ENCODE measurements around the gene PPP1R3D. TPM values are rescaled to one million over a fixed set of nuclear protein-coding genes. Genes with fewer than 3 reads are reported as not detected.

PPP1R3D gene
- total RNA-seq, 1 experiment from 2014 or later: 3.1 TPM

DNA sequence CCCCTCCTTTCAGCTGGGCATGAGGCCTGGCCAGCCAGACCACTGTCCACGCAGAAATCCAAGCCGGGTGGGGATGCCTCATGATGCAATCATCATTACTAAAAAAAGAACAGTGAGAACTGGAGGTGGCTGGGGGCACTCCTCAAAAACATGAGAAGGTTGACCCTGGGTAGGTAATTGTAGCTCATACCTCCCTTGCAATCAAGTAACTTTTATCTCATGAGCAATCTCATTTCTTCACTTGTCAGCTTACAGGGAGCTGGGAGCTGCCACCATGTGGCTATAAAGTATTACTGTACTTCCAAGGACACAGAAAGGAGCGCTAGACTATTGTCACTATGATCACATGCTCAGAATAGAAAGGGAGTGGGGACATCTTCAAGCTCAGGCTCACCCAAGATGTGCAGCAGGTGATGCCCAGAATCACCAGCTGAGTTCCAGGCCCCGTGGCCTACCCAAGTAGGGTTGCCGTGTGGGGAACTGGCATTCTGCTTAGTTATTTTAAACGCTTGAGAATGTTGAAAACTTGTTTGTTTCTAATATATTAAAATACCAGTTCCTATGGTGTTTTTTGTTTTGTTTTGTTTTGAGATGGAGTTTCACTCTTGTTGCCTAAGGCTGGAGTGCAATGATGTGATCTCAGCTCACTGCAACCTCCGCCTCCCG is 15.2 kb upstream of the PPP1R3D start:
- no peak overlapping the region for H3K27ac ChIP-seq (ENCODE audit: insufficient read length, low read depth, low read length)
- no peak overlapping the region for H2BK120ac ChIP-seq (ENCODE audit: low read depth, low read length, poor library complexity, severe bottlenecking)
- peaks cover 2% of the 10 kb centered on the region; the same call in 1 of the 2 replicates for H3K27me3 Mint-ChIP-seq (ENCODE audit: low read depth)
- no peaks in the 10 kb centered on the region for H3K36me3 Mint-ChIP-seq (ENCODE audit: insufficient read depth in 1 of 3, low read depth in 3 of 3)
- peaks cover 0 to 8% of the 10 kb centered on the region in 2 experiments; a peak in 3 of 4 replicates for H3K4me1 Mint-ChIP-seq
- H2AK5ac ChIP-seq (ENCODE audit: insufficient read length, low read length): no peak overlapping the region
- no peaks in the 10 kb centered on the region for H3K27me3 ChIP-seq (ENCODE audit: insufficient read depth, low read length)
- H3K18ac ChIP-seq (ENCODE audit: insufficient read length, low read depth, low read length): no peak overlapping the region
- no peaks in the 10 kb centered on the region for H3K4me1 ChIP-seq (ENCODE audit: insufficient read depth, low read length)
- no CpG with 5 or more reads among the region's 8 CpGs for WGBS (ENCODE audit: extremely low coverage, insufficient read length, low lambda C conversion rate)
- H3K9me3 ChIP-seq (ENCODE audit: control insufficient read depth, low read depth, low read length): no peaks in the 10 kb centered on the region
- no peak for DNase-seq
- H3K9ac ChIP-seq (ENCODE audit: extremely low read depth, insufficient read length, low read length): no peak overlapping the region
- H3K79me2 ChIP-seq (ENCODE audit: insufficient read depth, low read length): no peaks in the 10 kb centered on the region
- H3K4ac ChIP-seq (ENCODE audit: low read depth, low read length): no peak overlapping the region
- H3K23ac ChIP-seq (ENCODE audit: insufficient read length, low read depth, low read length): no peak overlapping the region
- no peak overlapping the region for H2BK15ac ChIP-seq (ENCODE audit: low read depth, low read length)
- no peaks in the 10 kb centered on the region for H3K79me1 ChIP-seq (ENCODE audit: insufficient read depth, low read depth, low read length, poor library complexity, severe bottlenecking)
- H2BK12ac ChIP-seq (ENCODE audit: insufficient read length, low read depth, low read length): no peak overlapping the region
- no peak overlapping the region for H4K8ac ChIP-seq (replicated peaks; ENCODE audit: insufficient read length, low read depth, low read length)
- no peaks in the 10 kb centered on the region for H4K20me1 ChIP-seq (ENCODE audit: control insufficient read depth, insufficient read depth, insufficient read length)
- no peak overlapping the region for H4K5ac ChIP-seq (ENCODE audit: insufficient read length, low read depth, low read length)
- H3K4me3 Mint-ChIP-seq: no peak overlapping the region
- TF ChIP-seq, protein P1, sequence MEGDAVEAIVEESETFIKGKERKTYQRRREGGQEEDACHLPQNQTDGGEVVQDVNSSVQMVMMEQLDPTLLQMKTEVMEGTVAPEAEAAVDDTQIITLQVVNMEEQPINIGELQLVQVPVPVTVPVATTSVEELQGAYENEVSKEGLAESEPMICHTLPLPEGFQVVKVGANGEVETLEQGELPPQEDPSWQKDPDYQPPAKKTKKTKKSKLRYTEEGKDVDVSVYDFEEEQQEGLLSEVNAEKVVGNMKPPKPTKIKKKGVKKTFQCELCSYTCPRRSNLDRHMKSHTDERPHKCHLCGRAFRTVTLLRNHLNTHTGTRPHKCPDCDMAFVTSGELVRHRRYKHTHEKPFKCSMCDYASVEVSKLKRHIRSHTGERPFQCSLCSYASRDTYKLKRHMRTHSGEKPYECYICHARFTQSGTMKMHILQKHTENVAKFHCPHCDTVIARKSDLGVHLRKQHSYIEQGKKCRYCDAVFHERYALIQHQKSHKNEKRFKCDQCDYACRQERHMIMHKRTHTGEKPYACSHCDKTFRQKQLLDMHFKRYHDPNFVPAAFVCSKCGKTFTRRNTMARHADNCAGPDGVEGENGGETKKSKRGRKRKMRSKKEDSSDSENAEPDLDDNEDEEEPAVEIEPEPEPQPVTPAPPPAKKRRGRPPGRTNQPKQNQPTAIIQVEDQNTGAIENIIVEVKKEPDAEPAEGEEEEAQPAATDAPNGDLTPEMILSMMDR (conservative IDR thresholded peaks at IDR 0.05): peak; percentile 49; the same call in 2 of the 3 replicates
- H3K56ac ChIP-seq (ENCODE audit: insufficient read length, low read depth, low read length): no peak overlapping the region
- H2BK20ac ChIP-seq (ENCODE audit: low read depth, low read length, poor library complexity, severe bottlenecking): no peak overlapping the region
- no peak overlapping the region for H3K14ac ChIP-seq (ENCODE audit: insufficient read depth, low read length)
- H3K27ac Mint-ChIP-seq: no peak overlapping the region
- H3K4me2 ChIP-seq (ENCODE audit: insufficient read depth, insufficient read length, low read length): no peak overlapping the region
- no peaks in the 10 kb centered on the region for H3K9me3 Mint-ChIP-seq
- no peak overlapping the region for H2BK5ac ChIP-seq (ENCODE audit: insufficient read length, low read length)
- H4K91ac ChIP-seq (ENCODE audit: insufficient read length, low read depth, low read length): no peak overlapping the region
- H3T11ph ChIP-seq (ENCODE audit: low read length): no peak overlapping the region
- H2AFZ ChIP-seq (ENCODE audit: low read length): no peak overlapping the region
- peaks cover 3% of the 10 kb centered on the region for H3K23me2 ChIP-seq (ENCODE audit: insufficient read length, low read depth, low read length, poor library complexity, severe bottlenecking)

All from H9 (cell line).